HepG2 (cell line): ENCODE results near the gene GARIN5A. TPM values are rescaled to one million over a fixed set of nuclear protein-coding genes. Genes with fewer than 3 reads are reported as not detected.

Source experiments
- ATAC-seq: fragments of 200-7000 bp; cut with Tn5 transposase; 3 replicates; pipeline ENCODE4 v1.9.1; 2020; ENCODE audit warnings: mild to moderate bottlenecking, moderate library complexity
- BruUV-seq: library from RNA; stranded (reverse); fragments of 400-500 nt; replicated peaks from 2 replicates; lab custom pipeline; 2021; lab: Mats Ljungman, UMichigan
- CTCF ChIA-PET: fragments of 300-600 bp; formaldehyde crosslinking; extraction: SDS; loops from one replicate; lab custom pipeline; 2021; ENCODE audit warnings: low total read pairs, inconsistent platforms, low intra/inter-chr PET ratio; lab: Yijun Ruan, JAX
- POLR2A ChIA-PET: fragments of 350-600 bp; sonication (Branson Sonifier 250); formaldehyde crosslinking; loops from one replicate; lab custom pipeline; 2020; ENCODE audit warnings: antibody characterized with exemption, inconsistent platforms; lab: Yijun Ruan, JAX
- DNase-seq: peaks from one replicate; pipeline ENCODE4 v3.0.0-alpha.2; 2015; ENCODE audit warnings: low spot score
- FAIRE-seq: peaks from 3 replicates; lab custom pipeline; 2011; peaks lifted over from hg19 to GRCh38; lab: Jason Lieb, UNC
- H2AFZ ChIP-seq: one replicate; pipeline ENCODE4 v1.6.1; 2011; ENCODE audit warnings: low read length, inconsistent platforms
- H3K27ac ChIP-seq: fragments of 300-600 bp; 3 replicates; pipeline ENCODE4 v1.8.0; 2011; ENCODE audit warnings: mixed run types, mild to moderate bottlenecking, mixed read lengths, low read length, inconsistent platforms; ENCODE audit not compliant: insufficient read depth; ENCODE audit errors: extremely low read length
- H3K27me3 ChIP-seq, 2 experiments: fragments of 200-600 bp in 1 of 2; 2 replicates in 1 of 2; 3 replicates in 1 of 2; pipeline versions ENCODE4 v1.6.0 to v1.8.0; 2011; ENCODE audit warnings: low read length in 2 of 2, mild to moderate bottlenecking in 2 of 2, moderate library complexity in 2 of 2, inconsistent platforms in 1 of 2; ENCODE audit not compliant: insufficient read depth in 2 of 2, control insufficient read depth in 1 of 2
- H3K36me3 ChIP-seq, 2 experiments: fragments of 200-600 bp in 1 of 2; replicated peaks in 1 of 2; 2 replicates in 1 of 2; 3 replicates in 1 of 2; pipeline versions ENCODE4 v1.5.1 to v1.8.0; 2011; ENCODE audit warnings: low read length in 2 of 2, inconsistent platforms in 1 of 2; ENCODE audit not compliant: insufficient read depth in 2 of 2, control insufficient read depth in 1 of 2
- H3K4me1 ChIP-seq: 2 replicates; pipeline ENCODE4 v1.5.1; 2012; ENCODE audit warnings: low read length, inconsistent platforms; ENCODE audit not compliant: insufficient read depth
- H3K4me2 ChIP-seq: 2 replicates; pipeline ENCODE4 v1.6.0; 2011; ENCODE audit warnings: low read depth, low read length, inconsistent platforms
- H3K4me3 ChIP-seq, 3 experiments: fragments of 200-600 bp in 1 of 3; sonication (generic), shearing (Covaris generic) in 1 of 3; replicated peaks in 1 of 3; 2 replicates each; pipeline ENCODE4 v1.5.1; 2011 to 2016; ENCODE audit warnings: low read length in 3 of 3, inconsistent platforms in 2 of 3, low read depth in 2 of 3, mild to moderate bottlenecking in 2 of 3, control low read depth in 1 of 3, mixed read lengths in 1 of 3; ENCODE audit not compliant: insufficient read depth in 1 of 3
- H3K79me2 ChIP-seq: one replicate; pipeline ENCODE4 v1.6.1; 2011; ENCODE audit warnings: low read length, inconsistent platforms; ENCODE audit not compliant: insufficient read depth
- H3K9ac ChIP-seq: 2 replicates; pipeline ENCODE4 v1.6.0; 2011; ENCODE audit warnings: mild to moderate bottlenecking, low read depth, low read length, inconsistent platforms; ENCODE audit not compliant: insufficient read depth
- H3K9me3 ChIP-seq: 2 replicates; pipeline ENCODE4 v1.5.1; 2012; ENCODE audit warnings: mild to moderate bottlenecking, low read length
- H4K20me1 ChIP-seq: 2 replicates; pipeline ENCODE4 v1.6.0; 2011; ENCODE audit warnings: inconsistent platforms, mild to moderate bottlenecking, low read length, moderate library complexity; ENCODE audit not compliant: insufficient read depth
- AGO2 ChIP-seq: fragments of 200-400 bp; formaldehyde crosslinking; optimal IDR thresholded peaks from 2 replicates; pipeline ENCODE3; 2017; ENCODE audit warnings: mild to moderate bottlenecking, low read depth, low read length, moderate library complexity
- ATF3 ChIP-seq: sonication (generic); formaldehyde crosslinking; IDR thresholded peaks from 2 replicates; pipeline ENCODE4 v1.4.0; 2020; ENCODE audit warnings: missing genetic modification reagents
- HDAC1 ChIP-seq: sonication (generic); formaldehyde crosslinking; IDR thresholded peaks from 2 replicates; pipeline ENCODE4 v1.5.1; 2020; ENCODE audit warnings: mild to moderate bottlenecking, missing genetic modification reagents
- PAF1 ChIP-seq: IDR thresholded peaks from 2 replicates; pipeline ENCODE4 v1.6.1; 2016; ENCODE audit warnings: missing genetic modification reagents, missing compliant biosample characterization
- XRCC5 ChIP-seq: fragments of 200-400 bp; formaldehyde crosslinking; optimal IDR thresholded peaks from 2 replicates; pipeline ENCODE3; 2017; ENCODE audit warnings: mild to moderate bottlenecking, low read length
- ZNF629 ChIP-seq: sonication (generic); formaldehyde crosslinking; conservative IDR thresholded peaks from 2 replicates; pipeline ENCODE4 v1.5.0; 2020; ENCODE audit warnings: missing genetic modification reagents
- ZNF687 ChIP-seq: sonication (generic); formaldehyde crosslinking; IDR thresholded peaks from 2 replicates; pipeline ENCODE4 v1.5.1; 2020; ENCODE audit warnings: mild to moderate bottlenecking, missing genetic modification reagents, moderate library complexity
- WGBS: methylation state at CpG from one replicate; pipeline ENCODE4 v1.1.6; 2017; ENCODE audit warnings: low lambda C conversion rate; 5-methylcytosine and 5-hydroxymethylcytosine counted together
- in situ Hi-C: cut with HindIII; loops from 2 replicates; pipeline ENCODE4 v1.10.0; 2017; ENCODE audit warnings: low pct_unique_long_range_greater_than_20kb; ENCODE audit not compliant: extremely low pct_ligation_motif_present
- intact Hi-C: fragments of 100-400 bp; cut with micrococcal nuclease; formaldehyde crosslinking; loops from one replicate; pipeline ENCODE4 v1.10.0; 2022; ENCODE audit not compliant: unreplicated experiment
- polyA plus RNA-seq, 8 experiments: library from polyadenylated mRNA; depleted of rRNA in 3 of 8; stranded (reverse) in 7 of 8; unstranded in 1 of 8; fragments of >200 nt; fragmentation: Illumina TruSeq in 4 of 8; extraction: Trizol in 4 of 8; gene quantifications; 2 replicates each; pipeline versions ENCODE4 v1.2.1 to v1.2.3, GENCODE V29; 2011 to 2016; ENCODE audit warnings: low read depth in 4 of 8, missing spikeins in 1 of 8, mixed read lengths in 1 of 8; ENCODE audit not compliant: insufficient read depth in 1 of 8
- total RNA-seq, 5 experiments: library from RNA; depleted of rRNA; stranded (reverse); fragments of >200 nt; fragmentation: Illumina TruSeq; extraction: Trizol; gene quantifications; 2 replicates each; pipeline ENCODE4 v1.2.3, GENCODE V29; 2016; ENCODE audit warnings: low read depth in 1 of 5

Gene GARIN5A
- total and polyA plus RNA-seq, 2 of the 13 experiments (the other 11 are each of a cell fraction or from before 2014, with no cell fraction given): not detected

- DNase-seq (no peak), FAIRE-seq (no peak), ATAC-seq (no peak)
- Histone ChIP-seq H3K79me2 (no peaks in the 10 kb centered on the region), H3K27ac (no peak within 1 kb of the TSS), H3K9ac (no peak within 1 kb of the TSS), H3K9me3 (no peaks in the 10 kb centered on the region), H3K4me2 (no peak within 1 kb of the TSS), H3K27me3 (no peaks in the 10 kb centered on the region; a peak in 1 of 5 replicates), H3K4me1 (peaks cover 14% of the 10 kb centered on the region), H4K20me1 (no peaks in the 10 kb centered on the region), H3K36me3 (peaks cover 0 to 3% of the 10 kb centered on the region in 2 experiments; a peak in 1 of 5 replicates), H3K4me3 (no peak within 1 kb of the TSS), H2AFZ (no peak within 1 kb of the TSS)
- BruUV-seq: no TSS peak
- in situ Hi-C loops: no loop called here
- CTCF ChIA-PET: no interaction called here
- no peak for TF ChIP-seq XRCC5
- peak; percentile 62 for TF ChIP-seq AGO2
- intact Hi-C loops: no loop called here
- POLR2A ChIA-PET: no interaction called here
- 61% methylated on average over 13 of the region's 34 CpGs for WGBS
Observed at GRCh38 chr19:50418176-50419021, 58.2 kb downstream of the GARIN5A start, which contains the start of gene SPIB. Gene SPIB, plus strand, starts transcription at chr19:50418938. Its CDS starts 25 bp downstream, at chr19:50418963.

GRCh38 chr19:50417111-50418081, 59.3 kb downstream of the GARIN5A start:
- H3K4me3 ChIP-seq: no peak overlapping the region
- H3K4me1 ChIP-seq: peaks cover 4% of the 10 kb centered on the region
- H3K36me3 ChIP-seq: peaks cover 0 to 3% of the 10 kb centered on the region in 2 experiments; a peak in 1 of 5 replicates
- H3K9ac ChIP-seq: no peak overlapping the region
- no TSS peak for BruUV-seq
- ATAC-seq (no peak), DNase-seq (no peak), FAIRE-seq (no peak)
- ChIA-PET POLR2A (no interaction called here), CTCF (no interaction called here)
- H3K79me2 ChIP-seq: no peaks in the 10 kb centered on the region
- H3K9me3 ChIP-seq: no peaks in the 10 kb centered on the region
- WGBS: 77% methylated on average over 15 of the region's 42 CpGs
- no peaks in the 10 kb centered on the region for H3K27me3 ChIP-seq
- no peaks in the 10 kb centered on the region for H4K20me1 ChIP-seq
- H2AFZ ChIP-seq: no peak overlapping the region
- intact Hi-C loops: no loop called here
- H3K4me2 ChIP-seq: no peak overlapping the region
- no peak overlapping the region for H3K27ac ChIP-seq
- in situ Hi-C loops: no loop called here
- TF ChIP-seq ZNF687 (CRISPR knock-in tag): 0 out of 2 replicates have a peak, but pooled peaks have one; percentile 14
- no peak for TF ChIP-seq PAF1 (CRISPR knock-in tag)
- TF ChIP-seq ATF3 (CRISPR knock-in tag): no peak
- peak; percentile 19; the same call in 1 of the 2 replicates for TF ChIP-seq HDAC1 (CRISPR knock-in tag)
- TF ChIP-seq ZNF629: peak; percentile 89
